Mucosa of descending colon (tissue), 3 donors: Measurements from ENCODE around the gene DLX4. TPM values are rescaled to one million over a fixed set of nuclear protein-coding genes. Genes with fewer than 3 reads are reported as not detected.

Experiments
- ATAC-seq: fragments of 200-7000 bp; cut with Tn5 transposase; one replicate; pipeline ENCODE4 v1.9.1; 2020; ENCODE audit warnings: mild to moderate bottlenecking, moderate library complexity
- DNase-seq, 3 donors: peaks; one replicate each; pipeline ENCODE4 v3.0.0-alpha.2; 2020
- H3K36me3 ChIP-seq: fragments of 200-600 bp; one replicate; pipeline ENCODE4 v1.8.0; 2021; ENCODE audit warnings: low read depth, mild to moderate bottlenecking
- H3K4me1 ChIP-seq: fragments of 200-600 bp; one replicate; pipeline ENCODE4 v1.8.0; 2021; ENCODE audit warnings: low read depth, mild to moderate bottlenecking
- H3K4me3 ChIP-seq: fragments of 200-600 bp; one replicate; pipeline ENCODE4 v1.8.0; 2021; ENCODE audit warnings: mild to moderate bottlenecking
- H3K9me3 ChIP-seq: fragments of 200-600 bp; one replicate; pipeline ENCODE4 v1.8.0; 2021; ENCODE audit warnings: mild to moderate bottlenecking
- intact Hi-C, 2 donors: fragments of 100-400 bp; cut with DNase I in 1 of 2; cut with micrococcal nuclease in 1 of 2; formaldehyde crosslinking; loops; one replicate each; pipeline versions ENCODE4 v1.11.0 to v1.11.1; 2022; cut with DNase I, micrococcal nuclease
- total RNA-seq, 3 donors: library from RNA; stranded (reverse); fragmentation: NEBNext Ultra II Directional in 2 of 3; extraction: Animal tissue kit (Norgen Biotek cat#: 25700) in 2 of 3; gene quantifications; one replicate each; pipeline versions ENCODE4 v1.2.1 to v1.2.4, GENCODE V29; 2021 to 2023
- TF ChIP-seq, protein P1 (sequence below): fragments of 200-600 bp; IDR thresholded peaks from one replicate; pipeline ENCODE4 v1.8.0; 2022; ENCODE audit warnings: antibody characterized with exemption, mild to moderate bottlenecking
- donor health status: DM: no; HTN: no; CAD: no; lungs with moderate emphysema.
- donor health status: DM: no; HTN: no; CAD: no.
- donor health status: DM: no; HTN: yes; CAD: no.

Gene DLX4
- total RNA-seq, 3 donors from 2014 or later: 0.14 to 0.60 (median 0.24) TPM

DNA sequence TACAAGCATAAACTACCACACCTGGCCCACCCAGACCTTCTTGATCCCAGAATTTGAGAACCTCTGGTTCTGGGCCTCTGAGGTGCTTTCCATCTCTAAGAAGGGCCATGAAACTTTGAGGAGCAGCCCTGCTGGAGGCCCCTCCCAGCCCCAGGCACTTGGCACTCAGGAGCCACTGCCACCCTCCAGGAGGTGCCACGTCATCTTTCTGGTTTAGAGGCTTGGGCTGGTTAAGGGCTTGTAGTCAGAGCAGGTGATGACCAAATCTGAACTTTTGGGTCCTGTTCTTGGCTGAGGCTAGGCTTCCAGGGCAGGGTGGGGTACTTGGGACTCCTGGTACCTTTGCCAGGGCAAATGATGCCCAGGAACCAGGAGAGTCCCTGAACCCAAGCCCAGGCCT is 13.8 kb upstream of the DLX4 start:
- TF ChIP-seq, protein P1, sequence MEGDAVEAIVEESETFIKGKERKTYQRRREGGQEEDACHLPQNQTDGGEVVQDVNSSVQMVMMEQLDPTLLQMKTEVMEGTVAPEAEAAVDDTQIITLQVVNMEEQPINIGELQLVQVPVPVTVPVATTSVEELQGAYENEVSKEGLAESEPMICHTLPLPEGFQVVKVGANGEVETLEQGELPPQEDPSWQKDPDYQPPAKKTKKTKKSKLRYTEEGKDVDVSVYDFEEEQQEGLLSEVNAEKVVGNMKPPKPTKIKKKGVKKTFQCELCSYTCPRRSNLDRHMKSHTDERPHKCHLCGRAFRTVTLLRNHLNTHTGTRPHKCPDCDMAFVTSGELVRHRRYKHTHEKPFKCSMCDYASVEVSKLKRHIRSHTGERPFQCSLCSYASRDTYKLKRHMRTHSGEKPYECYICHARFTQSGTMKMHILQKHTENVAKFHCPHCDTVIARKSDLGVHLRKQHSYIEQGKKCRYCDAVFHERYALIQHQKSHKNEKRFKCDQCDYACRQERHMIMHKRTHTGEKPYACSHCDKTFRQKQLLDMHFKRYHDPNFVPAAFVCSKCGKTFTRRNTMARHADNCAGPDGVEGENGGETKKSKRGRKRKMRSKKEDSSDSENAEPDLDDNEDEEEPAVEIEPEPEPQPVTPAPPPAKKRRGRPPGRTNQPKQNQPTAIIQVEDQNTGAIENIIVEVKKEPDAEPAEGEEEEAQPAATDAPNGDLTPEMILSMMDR: no peak
- ATAC-seq: no peak
- intact Hi-C loops: no loop called here
- Histone ChIP-seq H3K4me3 (no peak overlapping the region), H3K4me1 (no peaks in the 10 kb centered on the region), H3K36me3 (no peaks in the 10 kb centered on the region), H3K9me3 (no peaks in the 10 kb centered on the region)
- no peak for DNase-seq

DNA sequence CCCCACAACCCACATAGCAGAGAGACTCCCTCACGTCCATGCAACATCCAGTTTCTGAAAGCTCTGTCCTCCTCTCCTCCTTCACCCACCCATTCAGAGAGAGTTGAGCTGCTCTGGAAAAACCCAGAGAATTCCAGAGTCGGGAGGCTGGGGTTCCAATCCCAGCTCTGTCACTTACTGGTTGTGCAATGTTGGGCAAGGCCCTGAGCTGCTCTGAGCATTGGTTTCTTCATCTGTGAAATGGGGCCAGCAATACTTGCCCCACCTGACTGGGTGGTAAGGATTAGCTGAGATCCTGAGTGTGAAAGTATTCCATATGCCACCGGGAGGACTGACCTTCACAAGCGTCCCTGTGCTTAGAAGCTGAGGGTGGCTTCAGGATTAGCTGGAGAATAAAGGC is 12.2 kb upstream of the DLX4 start:
- no peaks in the 10 kb centered on the region for H3K4me1 ChIP-seq
- no peak overlapping the region for H3K4me3 ChIP-seq
- H3K36me3 ChIP-seq: no peaks in the 10 kb centered on the region
- intact Hi-C loops: no loop called here
- H3K9me3 ChIP-seq: no peaks in the 10 kb centered on the region
- DNase-seq (no peak), ATAC-seq (no peak)
- TF ChIP-seq, protein P1: no peak

DNA sequence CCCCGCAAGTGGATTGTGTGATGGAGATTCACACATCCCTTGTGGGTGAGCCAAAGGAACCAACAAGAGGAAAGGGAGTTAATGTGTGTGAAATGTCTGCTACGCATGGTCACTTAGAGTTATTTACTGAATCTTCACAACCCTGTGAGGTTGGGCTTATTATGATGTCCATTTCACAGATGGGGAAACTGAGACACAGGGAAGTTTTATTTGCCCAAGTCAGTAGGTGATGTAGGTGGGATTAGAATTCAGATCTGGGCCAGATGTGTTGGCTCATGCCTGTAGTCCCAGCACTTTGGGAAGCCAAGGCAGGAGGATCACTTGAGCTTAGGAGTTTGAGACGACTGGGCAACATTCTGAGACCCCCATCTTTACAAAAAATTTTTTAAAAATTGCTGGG is 11.6 kb upstream of the DLX4 start:
- H3K4me1 ChIP-seq: no peaks in the 10 kb centered on the region
- no peaks in the 10 kb centered on the region for H3K9me3 ChIP-seq
- TF ChIP-seq, protein P1: no peak
- intact Hi-C loops: no loop called here
- ATAC-seq (no peak), DNase-seq (no peak)
- no peaks in the 10 kb centered on the region for H3K36me3 ChIP-seq
- H3K4me3 ChIP-seq: no peak overlapping the region

DNA sequence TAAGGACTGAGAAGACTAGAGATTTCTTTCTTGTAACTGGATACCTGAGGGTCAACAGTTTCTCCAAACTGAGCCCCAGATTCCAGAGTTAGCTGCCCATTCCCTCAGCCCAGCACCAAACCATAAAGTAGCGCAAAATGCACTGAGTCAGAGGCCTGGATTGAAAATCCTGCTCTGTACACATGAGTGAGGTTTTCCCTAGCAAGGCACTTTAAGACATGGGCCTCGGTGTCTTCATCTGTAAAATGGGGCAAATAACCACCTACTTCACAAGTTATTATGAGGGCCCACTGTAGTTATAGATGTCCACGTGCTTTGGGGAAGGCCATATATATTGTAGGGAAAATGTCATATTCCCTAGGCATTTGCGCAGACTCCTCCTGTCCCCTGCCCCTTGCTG is 10.3 kb upstream of the DLX4 start:
- DNase-seq: no peak
- H3K4me1 ChIP-seq: no peaks in the 10 kb centered on the region
- no peak for ATAC-seq
- intact Hi-C loops: no loop called here
- TF ChIP-seq, protein P1: no peak
- H3K4me3 ChIP-seq: no peak overlapping the region
- H3K9me3 ChIP-seq: no peaks in the 10 kb centered on the region
- H3K36me3 ChIP-seq: no peaks in the 10 kb centered on the region

DNA sequence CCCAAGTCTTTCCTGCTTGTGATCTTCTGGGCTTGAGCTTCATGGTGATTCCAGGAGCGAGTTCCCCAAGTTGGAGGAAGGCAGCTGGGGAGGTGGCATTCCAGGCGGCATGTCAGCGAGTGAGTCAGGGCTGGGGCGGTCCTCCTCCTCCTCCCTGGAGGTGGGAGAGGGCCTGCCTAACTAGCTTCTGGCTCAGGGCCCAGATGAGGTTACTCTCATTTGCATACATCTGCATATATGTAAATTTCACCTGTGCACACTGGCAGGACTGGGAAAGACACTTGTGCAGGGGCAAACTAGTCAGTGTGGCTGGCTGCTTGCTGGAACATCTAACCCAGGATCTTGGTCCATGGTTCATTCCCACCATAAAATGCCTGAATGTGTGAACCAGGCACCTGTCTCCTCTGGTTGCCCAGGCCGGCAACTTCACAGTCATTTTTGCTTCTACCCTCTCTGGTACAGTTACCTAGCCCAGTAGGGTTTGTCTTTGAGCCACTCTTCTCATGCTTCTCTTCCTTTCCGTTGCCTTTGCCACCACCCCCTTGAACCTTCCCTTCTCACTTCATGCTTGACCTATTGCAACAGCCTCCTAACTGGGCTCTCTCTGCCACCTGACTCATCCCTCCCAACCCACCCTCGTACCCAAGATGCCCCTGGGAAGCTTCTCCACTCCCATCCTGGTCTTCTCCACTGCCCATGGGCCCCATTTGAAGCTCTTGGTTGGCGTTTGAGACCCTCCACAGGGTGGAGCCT is 9.6 kb upstream of the DLX4 start:
- intact Hi-C loops: no loop called here
- DNase-seq: no peak

More for the DNA sequence above, 9.6 kb upstream of the DLX4 start:
- H3K36me3 ChIP-seq: no peaks in the 10 kb centered on the region
- ATAC-seq: no peak
- no peaks in the 10 kb centered on the region for H3K9me3 ChIP-seq
- H3K4me3 ChIP-seq: no peak overlapping the region
- H3K4me1 ChIP-seq: no peaks in the 10 kb centered on the region
- TF ChIP-seq, protein P1: no peak
